ENCODE measurements around the gene ACOT11.

ACOT11 gene

DNA sequence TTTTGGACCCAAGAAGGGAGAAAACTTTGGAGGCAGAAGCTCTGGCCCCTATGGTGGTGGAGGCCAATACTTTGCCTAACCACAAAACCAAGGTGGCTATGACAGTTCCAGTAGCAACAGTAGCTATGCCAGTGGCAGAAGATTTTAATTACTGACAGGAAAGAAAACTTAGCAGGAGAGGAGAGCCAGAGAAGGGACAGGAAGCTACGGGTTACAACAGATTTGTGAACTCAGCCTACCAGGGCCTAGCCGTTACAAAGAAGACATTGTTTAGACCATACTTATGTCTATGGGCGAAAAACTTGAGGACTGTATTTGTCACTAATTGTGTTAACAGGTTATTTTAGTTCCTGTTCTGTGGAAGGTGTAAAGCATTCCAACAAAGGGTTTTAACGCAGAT is 10.4 kb upstream of the ACOT11 start:
- no peak for DNase-seq (ENCODE audit: low read depth in 2 of 2)

DNA sequence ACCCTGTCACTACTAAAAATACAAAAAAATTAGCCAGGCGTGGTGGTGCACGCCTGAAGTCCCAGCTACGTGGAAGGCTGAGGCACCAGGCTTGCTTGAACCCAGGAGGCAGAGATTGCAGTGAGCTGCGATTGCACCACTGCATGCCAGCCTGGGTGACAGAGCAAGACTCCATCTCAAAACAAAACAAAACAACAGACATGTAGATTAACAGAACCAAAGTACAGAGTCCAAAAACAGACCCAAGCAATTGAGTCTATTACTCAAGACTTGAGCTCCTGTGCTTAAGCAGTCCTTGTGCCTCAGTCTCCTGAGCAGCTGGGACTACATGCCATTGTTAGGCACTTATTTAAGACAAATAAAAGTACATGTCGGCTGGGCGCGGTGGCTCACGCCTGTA is 9.5 kb upstream of the ACOT11 start:
- no peak for DNase-seq (ENCODE audit: low read depth in 2 of 2)

DNA sequence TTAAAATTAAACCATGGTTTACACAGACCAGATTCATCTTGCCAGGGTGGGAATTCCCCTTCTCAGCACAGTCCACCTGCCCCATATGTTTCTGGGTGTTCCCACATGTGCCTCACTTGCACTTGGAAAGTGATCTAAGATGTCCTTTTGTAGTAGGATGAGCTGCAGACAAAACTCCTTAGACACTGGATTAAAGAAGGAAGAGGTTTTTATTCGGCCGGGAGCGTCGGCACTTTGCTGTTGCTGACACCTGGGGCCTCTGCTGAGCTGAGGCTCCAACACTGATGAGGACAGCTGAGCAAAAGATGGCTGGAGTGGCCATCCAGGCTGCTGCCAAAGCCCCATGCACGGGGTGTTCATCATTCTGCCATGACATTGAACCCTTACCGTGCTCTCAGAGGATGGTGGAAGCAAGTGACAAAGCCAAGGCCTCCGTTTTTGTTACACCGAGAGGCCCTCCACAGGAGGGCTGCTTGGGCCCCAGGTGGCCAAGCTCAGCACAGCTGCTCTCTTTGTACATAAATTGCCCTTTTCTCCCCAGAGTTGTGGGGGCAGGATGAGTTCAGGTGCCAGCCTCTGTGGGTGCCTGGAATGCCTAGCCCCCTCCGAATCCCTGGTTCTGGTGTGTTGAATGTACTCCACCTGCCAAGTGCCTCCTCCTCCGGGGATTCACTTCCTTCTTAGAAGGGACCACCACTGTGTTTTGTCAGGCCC is 7.3 kb upstream of the ACOT11 start:
- DNase-seq (ENCODE audit: low read depth in 2 of 2), result no peak

DNA sequence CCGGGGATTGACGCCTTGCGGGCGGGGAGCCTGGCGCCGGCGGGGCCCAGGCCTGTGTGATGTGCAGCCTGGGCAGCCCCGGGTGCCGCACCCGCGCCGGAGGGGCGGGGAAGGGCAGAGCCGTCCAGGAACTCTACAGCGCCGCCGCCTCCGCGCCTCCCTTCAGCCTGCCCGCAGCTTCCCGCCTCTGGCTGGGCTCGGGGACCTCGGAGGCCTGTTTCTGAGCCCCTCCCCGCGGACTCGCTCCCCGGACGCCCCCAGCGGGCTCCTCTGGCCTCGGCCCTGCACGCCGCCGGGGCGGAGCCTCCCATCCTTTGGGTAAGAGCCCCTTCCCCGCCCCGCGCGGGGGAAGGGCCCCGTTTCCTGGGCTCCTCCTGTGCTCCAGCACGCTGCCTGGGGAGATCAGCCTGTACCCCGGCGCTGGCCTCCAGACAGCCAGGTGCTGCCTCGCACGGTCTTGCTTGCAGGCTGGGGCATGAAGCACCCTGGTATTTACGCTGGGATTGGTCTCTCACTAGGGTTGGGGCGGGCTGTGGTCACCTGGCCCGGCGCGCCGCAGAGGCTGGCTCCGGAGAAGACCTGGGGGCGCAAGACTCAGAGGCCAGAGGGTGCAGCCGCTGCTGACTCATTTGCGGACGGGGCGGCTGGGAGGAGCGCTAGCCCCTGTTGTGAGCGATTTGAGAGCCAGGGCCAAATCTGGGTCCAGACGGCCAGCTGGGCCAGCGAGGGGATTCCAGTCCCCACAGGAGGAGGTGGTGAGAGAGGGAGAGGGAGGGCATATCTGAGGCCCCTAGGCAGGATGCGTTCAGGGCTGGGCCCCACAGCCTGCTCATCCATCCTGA is 5.7 kb upstream of the ACOT11 start:
- DNase-seq (ENCODE audit: low read depth in 2 of 2), result peak; percentile 23 to 52

DNA sequence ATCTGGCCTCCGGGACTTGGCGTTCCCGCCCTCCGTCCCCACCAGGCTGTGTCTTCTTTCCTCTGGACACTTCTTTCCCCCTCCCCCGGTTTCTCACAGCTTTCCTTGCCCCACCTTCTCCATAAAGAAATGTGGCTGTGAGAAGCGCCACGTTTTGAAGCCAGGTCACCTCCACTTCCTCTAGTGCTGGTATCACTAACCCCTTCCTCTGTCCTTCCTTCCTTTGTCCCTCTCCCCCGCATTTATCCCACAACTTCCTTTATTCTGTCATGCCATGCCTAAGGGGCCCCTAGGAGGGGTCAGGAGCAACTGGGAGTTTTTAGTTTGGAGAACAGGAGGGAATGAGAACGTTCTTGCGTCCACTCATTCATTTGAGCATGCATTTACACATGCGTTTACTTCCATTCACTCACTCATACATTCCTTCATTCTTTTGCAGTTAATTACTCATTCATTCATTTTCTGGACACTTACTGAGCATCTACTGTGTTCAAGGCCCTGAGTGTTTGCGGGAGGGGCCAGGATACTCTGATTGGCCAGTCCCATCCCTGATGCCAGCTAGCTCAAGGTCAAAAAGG is 5.0 kb upstream of the ACOT11 start:
- DNase-seq (ENCODE audit: low read depth in 2 of 2), result no peak

DNA sequence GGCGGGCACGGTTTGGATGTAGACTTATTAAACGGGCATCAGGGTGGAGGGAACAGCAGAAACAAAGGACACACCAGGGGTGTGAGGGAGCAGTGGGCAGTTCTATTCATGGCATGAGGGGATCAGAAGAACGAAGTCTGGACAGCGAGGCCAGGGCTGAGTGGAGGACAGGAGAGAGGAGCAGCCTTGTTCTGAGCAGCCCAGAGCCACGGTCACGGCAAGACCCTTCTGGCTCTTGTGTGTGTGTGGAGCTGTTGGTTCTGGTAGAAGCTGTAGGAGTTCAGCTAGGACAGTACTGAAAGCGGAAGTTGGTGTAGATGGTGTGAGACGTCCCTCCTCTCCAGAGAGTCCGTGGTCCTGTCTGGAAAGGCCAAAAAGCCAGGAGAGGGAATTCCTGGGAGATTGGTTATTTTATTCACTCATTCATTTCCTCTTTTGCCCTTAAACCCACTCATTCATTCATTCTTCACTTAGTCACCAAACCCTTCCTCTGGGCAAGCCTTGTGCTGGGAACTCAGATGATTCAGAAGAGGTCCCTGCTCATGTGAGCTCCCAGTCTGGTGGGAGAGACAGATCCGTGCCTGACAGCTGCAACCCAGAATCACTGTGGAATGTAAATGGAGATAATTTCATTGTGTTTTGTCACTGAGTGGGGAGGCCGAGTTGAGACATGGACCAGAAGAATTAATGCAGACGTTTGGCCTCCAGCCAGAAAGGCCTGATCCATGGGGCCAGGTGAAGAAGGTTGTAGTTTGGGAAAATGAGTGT is 4.1 kb upstream of the ACOT11 start:
- DNase-seq (ENCODE audit: low read depth in 2 of 2), result no peak

DNA sequence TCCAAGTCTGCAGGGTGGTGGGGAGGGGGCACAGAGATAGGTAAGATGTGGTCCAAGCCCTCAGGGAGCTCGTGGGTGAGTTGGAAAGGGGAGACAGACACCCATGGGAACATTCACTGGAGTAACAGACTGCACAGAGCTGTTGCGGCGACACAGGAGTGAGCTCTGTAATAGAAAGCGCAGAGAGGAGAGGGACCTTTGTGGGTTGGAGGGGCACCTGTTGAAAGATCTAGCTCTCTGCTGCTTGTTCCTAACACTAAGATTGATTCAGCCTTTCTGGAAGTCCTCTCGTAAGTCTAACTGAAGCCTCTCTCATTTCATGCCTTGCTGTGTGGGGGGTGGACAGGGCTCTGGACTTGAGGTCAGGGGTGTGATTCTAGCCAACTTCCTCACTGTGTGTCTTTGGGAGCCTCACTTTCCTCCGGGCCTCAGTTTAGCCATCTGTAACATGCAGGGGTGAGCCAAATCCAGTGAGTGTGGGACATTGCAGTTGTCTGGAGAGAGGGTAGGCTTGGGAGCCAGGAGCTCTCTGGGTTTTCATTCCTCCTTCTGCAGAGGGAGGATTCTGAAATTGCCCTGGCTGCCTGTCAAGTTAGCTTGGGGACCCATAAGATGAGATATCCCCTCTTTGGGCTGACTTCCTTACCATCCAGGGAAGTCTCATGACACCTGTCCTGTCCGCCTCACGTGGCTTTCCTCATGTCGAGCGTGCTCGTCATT is 2.0 kb upstream of the ACOT11 start:
- no peak for DNase-seq (ENCODE audit: low read depth in 2 of 2)

DNA sequence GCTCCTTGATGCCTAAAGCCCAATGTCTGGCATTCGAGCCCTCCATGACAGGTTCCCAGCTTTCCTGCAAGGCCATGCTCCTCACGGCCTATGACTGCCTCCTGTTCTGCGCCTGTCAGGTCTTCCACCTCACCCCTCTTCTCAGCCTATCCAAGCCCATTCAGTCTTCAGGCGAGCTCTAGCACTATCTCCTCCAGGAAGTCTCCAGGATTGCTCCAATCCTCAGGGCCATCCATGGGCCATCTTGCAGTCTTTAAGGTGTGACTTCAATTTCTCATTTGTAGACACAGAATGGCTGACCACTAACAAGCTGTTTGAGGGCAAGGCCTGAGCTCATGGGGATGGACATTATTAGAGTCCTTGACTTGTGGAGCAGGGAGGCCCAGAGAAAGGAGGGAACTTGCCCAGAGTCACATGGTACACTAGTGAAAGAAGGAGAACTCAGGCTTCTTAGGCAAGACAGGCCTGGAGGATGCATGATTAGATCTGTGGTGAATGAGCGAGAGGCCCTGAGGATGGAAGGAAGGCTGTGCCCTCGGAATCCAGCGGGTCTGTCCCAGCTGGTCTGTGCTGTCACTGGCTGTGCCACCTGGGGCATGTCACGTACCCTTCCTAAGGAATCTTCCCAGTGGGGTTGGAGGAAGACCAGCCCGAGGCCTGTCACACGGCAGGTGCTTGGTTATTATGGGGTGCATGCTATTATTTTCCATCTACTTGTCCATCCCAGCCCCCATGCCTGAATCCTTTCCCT is 1.2 kb upstream of the ACOT11 start:
- no peak for DNase-seq (ENCODE audit: low read depth in 2 of 2)

DNA sequence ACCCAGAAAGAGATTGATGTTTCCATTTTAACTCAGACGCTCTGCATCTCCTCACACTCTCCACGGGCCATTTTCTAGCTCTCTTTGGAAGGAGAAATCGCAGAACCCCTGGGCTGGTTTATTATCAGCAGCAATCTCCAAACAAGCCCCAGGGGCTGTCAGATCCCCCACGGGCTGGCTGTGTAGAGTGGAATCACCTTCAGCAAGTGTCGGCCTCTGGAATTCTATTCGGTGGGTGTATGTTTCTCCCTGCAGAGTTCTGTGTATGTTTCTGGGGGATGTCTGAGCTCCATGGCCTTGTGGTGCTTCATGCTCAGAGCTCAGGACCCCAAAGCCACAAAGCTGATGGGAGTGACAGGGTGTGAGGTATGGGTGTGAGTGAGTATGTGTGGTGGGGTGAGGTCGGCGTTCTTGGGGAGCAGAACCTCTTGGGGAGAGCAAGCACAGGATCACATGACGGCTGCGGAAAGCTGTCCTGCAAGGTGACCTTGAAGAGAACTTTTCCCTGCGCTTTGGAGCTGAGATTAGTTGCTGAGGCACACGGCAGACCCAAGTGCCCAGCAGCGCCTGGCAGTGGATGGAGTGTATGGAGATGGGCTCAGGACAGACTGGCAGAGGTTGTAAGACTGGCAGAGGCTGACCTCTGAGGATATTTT is 489 bp downstream of the ACOT11 start:
- DNase-seq (ENCODE audit: low read depth in 2 of 2), result no peak

DNA sequence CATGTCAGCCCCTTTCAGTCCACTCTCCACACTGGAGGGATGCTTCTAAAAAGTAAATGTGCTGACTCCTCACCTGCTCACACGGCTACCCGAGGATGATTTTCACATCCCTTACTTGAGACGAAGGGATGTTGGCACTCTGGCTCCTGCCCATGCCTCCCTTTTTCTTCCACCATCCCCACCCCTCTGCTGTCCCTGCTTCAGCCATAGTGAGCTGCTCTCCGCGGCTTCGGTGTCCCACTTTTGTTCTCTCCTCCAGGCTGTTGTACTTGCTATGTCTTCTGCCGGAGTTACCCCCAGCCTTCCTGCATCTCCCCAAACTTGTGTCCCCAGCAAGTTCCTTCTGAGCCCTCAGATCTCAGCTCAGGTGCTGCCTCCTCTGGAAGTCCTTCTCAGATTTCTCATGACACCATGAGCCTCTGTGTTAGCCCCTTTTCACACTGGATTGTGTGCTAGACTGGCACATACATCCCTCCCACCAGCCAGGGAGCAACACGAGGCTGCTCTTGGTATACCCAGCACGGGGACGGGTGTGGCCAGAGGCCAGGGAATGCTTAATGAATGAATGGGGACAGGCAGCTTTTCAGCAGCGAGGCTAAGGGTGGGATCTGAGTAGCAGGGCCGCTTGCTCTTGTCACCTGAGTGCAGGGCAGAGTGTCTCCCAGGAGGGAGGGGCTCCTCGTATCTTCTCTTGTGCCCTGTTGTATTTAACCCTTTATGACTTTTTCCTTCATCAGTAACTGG is 1.3 kb downstream of the ACOT11 start:
- no peak for DNase-seq (ENCODE audit: low read depth in 2 of 2)

DNA sequence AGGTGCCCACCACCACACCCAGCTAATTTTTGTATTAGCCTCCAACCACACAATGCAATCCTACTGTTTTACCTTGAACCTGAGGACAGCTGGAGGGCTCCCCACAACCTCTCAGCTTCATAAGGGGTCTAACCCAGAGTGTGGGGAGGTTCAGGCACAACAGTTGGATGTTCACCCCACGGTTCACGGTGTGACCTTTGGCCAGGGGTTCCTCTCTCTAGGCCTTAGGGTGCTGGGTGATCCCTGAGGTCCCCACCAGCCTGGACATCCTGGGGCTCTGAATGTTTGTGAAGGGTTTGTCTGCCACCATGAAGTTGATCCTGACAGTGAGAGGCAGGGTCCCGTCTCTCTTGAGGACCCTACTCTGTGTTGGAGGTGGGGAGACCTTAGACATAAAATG is 3.9 kb downstream of the ACOT11 start:
- no peak for DNase-seq (ENCODE audit: low read depth in 2 of 2)

DNA sequence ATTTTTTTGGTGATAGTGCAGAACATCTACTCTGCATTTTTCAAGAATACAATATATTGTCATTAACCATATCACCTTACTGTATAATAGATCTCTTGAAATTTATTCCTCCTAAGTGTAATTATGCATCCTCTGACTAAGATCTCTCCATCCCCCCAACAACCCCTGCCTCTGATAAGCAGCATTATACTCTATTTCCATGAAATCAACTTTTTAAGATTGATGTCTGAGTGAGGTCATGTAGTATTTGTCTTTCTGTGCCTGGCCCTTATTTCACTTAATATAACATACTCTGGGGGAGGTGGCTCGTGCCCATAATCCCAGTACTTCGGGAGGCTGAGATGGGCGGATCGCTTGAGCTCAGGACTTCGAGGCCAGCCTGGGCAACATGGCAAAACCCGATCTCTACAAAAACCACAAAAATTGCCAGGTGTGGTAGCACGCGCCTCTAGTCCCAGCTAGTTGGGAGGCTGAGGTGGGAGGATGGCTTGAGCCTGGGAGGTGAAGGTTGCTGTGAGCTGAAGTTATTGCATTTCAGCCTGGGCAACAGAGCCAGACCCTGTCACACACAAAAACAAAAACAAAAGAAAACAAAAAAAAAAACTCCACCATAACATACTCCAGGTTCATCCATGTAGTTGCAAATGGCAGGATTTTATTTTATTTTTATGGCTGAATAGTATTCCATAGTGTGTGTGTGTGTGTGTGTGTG is 5.7 kb downstream of the ACOT11 start:
- DNase-seq (ENCODE audit: low read depth in 2 of 2), result no peak

DNA sequence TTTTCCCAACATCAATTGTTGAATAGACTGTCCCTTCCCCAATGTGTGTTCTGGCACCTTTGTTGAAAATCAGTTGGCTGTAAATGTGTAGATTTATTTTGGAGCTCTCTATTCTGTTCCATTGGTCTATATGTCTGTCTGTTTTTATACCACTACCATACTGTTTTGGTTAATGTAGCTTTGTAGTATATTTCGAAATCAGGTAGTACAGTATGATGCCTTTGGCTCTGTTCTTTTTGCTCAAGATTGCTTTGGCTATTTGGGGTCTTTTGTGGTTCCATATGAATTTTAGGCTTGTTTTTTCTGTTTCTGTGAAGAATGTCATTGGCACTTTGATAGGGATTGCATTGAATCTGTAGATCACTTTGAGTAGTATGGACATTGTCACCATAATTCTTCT is 8.1 kb downstream of the ACOT11 start:
- no peak for DNase-seq (ENCODE audit: low read depth in 2 of 2)

DNA sequence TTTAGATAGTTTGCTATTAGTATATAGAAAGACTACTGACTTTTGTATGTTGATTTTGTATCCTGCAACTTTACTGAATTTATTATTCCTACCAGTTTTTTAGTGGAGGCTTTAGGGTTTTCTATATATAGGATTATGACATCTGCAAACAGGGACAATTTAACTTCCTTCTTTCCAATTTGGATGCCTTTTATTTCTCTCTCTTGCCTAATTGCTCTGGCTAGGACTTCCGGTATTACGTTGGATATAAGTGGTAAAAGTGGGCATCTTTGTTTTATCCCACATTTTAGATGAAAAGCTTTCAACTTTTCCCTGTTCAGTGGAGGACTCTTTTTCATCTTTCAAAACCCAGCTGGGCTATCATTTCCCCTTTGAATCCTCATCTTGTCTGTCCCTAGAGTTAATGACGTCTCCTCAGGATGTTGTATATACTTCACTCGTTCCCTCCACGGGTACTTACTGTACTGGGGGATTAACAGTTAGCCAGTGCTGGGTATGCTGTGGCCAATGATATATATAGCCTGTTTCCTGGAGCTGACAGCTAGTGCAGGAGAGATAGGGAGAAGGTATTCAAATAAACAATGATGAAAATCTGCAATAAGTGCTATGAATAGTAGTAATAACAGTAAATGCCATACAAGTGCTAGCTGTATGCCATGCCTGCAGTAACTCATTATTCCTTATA is 9.8 kb downstream of the ACOT11 start:
- DNase-seq (ENCODE audit: low read depth in 2 of 2), result no peak

DNA sequence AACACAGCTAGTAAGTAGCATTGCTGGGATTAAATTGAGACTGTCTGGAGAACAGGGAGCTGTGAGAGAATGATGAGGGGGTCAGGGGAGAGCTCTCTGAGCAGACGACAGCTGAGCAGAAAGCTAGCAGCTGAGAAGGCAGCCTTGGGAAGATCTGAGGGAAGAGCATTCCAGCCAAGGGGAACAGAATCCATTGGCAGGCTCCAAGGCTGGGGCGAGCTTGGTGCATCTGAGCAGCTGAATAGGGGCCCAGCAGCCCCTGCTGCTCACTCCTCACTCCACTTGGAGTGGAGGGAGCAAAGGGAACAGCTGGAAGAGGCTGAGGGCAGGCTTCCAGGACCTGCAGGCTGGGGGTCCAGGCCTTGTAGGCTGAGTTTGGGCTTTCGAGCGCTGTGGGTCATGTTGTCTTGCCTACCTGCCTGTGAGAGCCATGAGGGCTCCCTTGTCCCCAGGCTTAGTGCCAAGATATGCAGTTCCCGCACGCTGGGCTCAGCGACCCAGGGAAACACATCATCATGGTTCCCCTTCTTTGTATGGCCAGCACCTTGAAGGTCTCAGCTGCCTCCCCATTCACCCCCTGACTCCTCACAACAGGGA is 10.5 kb downstream of the ACOT11 start:
- no peak for DNase-seq (ENCODE audit: low read depth in 2 of 2)

DNA sequence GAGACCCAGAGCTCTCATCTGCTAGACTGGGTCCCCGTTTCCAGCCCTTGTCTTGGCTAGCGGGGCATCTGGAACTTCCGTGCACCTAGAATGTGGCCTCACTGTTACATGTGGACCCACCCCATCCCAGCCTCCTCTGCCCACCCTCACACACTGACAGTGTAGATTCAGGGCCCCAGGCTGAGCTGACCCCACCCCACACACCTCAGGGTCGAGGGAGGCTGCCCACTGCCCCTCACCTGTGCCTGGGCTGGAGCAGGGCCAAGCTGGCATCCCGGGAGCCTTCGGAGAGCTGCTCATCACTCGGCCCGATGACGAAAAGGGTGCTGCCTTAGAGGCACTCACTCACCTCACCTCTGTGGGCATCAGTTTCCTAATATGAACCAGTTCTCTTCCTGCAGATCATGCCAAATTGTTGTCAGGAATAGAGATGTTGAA is 11.1 kb downstream of the ACOT11 start:
- DNase-seq (ENCODE audit: low read depth in 2 of 2), result no peak

DNA sequence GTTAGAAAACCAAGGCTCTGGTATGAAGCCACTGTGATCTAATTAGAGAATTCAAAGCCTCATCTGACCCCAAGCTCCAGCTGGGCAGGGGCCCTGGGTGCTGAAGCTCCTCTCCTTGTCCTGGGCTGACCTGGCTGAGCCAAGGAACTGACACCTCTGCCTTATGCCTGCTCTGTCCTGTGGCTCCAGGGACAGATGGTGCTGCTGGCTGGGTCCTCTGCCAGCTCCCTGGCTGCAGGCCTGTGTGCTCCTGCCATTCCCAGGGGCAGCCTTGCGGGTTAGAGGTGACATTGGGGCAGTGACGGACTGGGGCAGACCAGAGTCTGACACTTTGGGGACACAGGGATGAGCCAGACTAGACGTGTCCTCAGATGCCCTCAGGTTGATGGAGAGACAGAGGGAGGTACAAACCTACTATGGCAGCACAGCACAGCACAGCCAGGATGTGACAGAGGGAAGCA is 11.8 kb downstream of the ACOT11 start:
- DNase-seq (ENCODE audit: low read depth in 2 of 2), result no peak
